GM21381 (cell line): ENCODE measurements around the gene PI16.

Experiments used
- ATAC-seq: cut with Tn5 transposase; IDR thresholded peaks from one replicate; pipeline ENCODE4 v1.9.1; 2021; ENCODE audit warnings: mild to moderate bottlenecking, moderate library complexity; ENCODE audit not compliant: unreplicated experiment

The PI16 gene

DNA sequence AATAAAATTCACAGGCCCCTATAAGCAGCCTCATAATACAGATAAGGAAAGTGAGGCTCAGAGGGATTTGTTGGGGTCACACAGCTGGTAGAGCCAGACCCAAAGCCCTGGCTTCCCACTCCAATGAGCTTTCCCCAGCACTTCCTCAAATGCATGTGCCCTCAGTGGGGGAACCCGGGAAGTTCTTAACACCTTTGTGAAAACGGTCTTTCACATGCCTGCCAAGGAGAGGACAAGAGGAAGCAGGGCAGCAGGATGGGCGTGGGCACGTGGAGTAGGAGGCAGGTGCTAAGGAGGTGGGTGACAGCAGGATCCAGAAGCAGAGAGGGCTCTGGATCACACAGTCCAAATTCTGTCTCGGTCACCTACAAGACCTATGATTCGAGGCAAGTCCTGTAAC is 598 bp downstream of the PI16 start:
- no peak for ATAC-seq

DNA sequence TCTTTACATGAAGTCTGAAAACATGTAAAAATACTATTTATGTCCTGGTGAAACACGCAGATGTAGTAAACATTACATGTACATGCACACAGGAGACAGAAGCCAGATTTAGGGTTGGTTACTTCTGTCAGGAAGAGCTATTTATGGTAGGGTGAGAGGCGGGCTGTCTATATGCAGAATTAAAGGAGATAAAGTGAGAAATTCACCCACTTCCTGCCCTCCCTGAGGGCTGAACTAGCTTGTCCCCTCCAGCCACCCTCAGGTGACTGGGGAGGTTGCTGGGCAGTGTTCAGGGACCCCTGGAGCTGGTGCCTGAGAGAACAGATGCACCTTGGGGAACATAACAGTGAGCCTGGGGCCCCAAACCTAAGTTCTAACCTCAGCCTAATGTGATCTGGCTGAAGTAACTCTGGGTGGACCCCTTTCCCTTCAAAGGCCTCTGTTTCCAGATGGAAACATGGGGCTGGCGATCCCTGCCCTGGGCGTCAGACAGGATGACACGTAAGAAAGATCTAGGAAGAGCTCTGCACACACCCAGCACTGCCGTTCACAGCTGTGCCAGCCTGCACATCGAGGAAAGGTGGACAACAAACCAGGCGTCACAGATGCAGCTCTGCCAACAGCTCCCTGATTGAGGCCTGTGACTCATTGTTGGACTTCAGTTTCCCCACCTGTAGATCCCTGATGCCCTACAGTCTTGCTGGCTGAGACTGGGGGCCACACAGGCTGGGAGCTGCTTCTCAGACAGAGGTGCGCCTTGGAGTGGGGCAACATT is 1.3 kb downstream of the PI16 start:
- no peak for ATAC-seq

- no peak for ATAC-seq
Observed at GRCh38 chr6:36956446-36956820, 1.9 kb downstream of the PI16 start.

DNA sequence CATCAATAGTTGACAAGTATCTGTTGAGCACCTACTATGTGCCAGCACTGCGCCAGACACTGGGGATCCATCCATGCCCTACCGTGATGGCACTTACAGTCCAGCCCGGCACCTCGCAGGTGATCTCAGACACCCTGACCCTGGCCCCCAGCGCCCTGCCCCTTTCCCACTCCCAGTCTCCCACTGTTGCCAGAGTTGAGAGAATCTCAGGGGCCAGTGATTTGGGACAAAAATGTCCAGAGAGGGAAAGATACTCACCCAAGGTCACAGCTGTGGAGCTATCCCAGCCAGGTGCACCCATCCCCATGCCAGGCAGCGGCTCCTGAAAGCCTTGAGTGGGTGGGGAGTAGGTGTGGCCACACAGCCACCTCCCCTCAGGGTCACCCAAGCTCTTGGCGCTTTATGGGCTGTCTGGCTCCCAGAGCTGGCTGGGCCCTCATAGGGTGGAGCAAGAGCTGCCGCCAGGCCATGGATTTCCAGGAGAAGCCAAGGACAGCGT is 3.3 kb downstream of the PI16 start:
- no peak for ATAC-seq

DNA sequence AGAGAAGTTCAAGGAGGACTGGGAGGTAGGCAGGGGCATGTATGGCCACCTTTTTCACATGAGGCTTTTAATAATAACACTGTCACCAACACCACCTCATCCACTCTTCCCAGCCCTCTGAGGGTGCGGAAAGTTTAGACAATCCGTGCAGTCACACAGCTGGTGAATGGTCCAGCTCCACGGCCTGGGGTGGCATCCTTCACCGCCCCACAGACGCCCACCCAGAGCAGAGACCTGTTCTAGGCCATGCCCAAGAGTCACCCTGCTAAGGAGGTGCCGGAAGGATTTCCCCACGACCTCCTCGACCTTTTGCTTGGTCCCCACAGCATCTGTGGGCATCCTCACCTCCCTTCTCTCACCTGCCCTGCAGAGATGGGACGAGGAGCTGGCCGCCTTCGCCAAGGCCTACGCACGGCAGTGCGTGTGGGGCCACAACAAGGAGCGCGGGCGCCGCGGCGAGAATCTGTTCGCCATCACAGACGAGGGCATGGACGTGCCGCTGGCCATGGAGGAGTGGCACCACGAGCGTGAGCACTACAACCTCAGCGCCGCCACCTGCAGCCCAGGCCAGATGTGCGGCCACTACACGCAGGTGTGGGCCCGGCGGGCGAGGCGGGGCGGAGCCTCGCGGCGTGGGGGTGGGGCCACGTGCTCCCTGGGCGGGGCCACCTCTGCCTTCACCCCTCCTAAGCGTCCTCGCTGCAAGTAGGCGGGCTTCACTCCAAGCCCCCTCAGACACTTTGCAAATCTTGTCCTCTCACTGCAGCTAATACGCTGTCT is 4.4 kb downstream of the PI16 start:
- ATAC-seq: no peak

- no peak for ATAC-seq
Observed at GRCh38 chr6:36959555-36960250, 5.2 kb downstream of the PI16 start.

DNA sequence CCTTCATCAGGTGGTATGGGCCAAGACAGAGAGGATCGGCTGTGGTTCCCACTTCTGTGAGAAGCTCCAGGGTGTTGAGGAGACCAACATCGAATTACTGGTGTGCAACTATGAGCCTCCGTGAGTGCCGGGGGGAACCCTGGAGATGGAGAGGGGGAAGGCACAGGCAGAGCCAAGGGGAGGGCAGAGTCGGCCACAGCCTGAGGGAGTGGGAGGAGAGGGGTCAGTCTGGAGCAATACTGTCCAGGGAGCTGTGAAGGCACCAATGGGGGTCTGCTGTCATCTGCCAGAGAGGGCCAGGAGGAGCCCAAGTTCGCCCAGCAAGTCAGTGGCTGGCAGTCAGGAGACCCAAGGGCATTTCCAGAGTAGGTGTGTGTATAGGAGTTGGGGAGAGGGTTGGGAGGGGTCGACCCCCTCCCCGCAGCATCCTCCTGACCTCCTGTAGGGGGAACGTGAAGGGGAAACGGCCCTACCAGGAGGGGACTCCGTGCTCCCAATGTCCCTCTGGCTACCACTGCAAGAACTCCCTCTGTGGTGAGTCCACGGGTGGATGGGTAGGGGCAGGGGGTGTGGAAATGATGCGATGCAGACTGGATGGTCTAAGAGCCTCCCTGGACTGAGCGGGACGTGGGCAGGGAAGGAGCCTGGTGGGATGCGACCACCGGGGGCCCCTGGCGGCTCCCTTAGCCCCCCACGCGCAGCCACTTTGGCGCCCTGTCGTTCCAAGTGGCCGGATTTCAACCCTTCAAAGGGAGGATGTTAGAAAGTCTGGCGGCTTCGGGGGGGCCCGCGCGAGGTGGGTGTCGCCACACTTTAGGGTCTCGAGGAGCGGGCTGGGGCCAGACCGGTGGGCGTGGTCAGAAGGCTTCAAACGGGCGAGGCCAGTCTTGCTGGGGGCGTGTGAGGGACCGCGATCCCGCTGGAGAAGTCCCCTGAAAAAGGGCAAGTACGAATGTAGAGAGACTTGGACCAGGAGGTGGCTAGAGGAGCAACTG is 7.2 kb downstream of the PI16 start:
- no peak for ATAC-seq

- ATAC-seq: no peak
Observed at GRCh38 chr6:36962874-36963273, 8.3 kb downstream of the PI16 start.

DNA sequence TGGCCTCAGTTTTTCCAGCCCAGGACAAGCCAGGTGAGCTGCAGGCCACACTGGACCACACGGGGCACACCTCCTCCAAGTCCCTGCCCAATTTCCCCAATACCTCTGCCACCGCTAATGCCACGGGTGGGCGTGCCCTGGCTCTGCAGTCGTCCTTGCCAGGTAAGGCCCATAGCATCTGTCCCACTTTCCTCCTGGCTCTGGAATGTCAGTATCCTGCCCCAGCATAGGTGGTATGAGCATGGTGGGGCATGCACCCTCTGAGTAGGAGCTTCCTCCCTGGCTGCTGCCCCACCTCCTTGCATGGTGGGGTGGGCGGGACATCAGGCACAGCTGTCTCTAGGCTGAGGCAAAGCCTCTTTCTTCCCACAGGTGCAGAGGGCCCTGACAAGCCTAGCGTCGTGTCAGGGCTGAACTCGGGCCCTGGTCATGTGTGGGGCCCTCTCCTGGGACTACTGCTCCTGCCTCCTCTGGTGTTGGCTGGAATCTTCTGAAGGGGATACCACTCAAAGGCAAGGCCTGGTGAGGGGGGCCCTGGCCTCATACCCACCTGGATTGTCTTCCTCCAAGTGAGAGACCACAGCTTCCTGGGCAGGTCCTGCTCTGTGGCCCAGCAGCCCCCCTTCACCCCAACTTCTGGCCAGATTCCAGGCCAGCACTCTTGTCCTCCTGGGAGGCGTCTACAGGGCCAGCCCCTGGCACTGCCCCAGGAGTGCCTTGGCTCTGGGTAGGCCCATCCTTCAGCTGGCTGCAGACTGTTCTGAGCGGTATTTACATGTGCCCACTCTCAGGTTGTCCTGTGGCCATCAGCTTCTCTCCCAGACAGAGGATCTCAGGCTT is 9.1 kb downstream of the PI16 start:
- no peak for ATAC-seq

GRCh38 chr6:36964349-36964748 is 9.8 kb downstream of the PI16 start:
- no peak for ATAC-seq

GRCh38 chr6:36964908-36965307 is 10.4 kb downstream of the PI16 start:
- ATAC-seq: no peak

DNA sequence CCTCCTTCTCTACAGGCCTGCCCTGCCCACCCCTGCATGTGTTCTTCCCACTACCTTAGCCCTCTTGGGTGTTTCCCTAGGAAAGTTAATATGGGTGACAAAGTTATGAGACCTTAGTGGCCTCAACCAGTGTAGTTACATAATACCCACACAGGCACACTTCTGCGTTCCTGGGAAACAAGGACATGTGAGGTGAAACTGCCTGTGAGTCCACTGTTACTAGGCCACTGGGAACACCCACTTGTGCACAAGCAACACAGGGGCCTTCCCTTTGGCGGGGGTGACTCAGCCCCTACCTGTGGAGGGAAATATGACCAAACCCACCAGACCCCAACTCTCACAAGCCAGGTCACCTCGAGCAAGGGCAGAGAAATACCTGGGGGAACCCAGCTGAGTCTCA is 12.8 kb downstream of the PI16 start:
- ATAC-seq: no peak

DNA sequence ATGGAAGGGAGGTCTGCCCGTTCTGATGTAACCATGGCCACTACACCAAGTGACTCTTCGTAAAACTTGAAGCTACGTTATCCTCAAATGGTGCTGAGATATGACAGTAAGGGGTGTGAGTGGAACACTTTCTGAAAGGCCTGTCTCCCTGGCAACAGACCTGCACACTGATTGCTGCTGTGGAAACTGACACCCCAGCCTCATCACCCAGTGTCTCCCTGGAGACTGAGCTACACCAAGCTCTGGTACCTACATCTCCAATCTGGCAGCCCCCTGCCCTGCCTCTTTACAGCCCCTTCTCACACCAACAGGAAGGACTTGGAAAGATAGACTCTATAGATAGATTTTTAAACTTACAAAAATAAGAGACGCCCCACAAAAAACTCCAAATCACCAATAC is 13.2 kb downstream of the PI16 start:
- no peak for ATAC-seq

DNA sequence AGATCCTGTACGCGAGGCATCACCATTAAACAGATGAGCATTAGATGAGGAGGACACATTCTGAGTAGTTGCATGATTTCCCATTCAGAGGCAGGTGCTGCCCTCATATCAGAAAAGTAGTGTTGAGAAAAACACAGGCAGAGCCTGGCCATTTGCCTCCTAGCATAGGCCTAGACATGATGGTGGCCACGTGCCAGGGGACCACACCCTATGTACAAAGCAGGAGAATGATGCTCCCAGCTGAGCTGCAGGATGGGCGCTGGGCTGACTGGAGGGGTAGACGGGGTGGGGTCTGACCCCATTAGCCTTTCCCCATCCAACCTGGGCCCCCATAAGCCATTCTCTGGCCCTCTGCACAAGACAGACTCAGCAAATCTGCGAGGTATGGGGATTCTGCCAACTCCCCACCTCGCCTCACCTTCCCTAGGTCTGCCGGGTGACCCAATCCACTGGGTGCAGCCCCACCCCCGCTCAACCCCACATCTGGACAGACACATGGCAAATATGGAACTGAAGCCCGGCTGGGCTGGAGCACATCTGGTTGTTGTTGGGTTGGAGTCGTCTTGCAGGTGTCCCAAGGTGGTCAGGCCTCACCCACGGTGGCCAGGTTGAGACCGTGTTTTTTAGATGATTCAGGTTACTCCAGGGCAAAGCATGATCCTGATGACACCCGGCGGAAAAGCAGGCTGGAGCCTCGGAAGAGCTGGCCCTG is 13.9 kb downstream of the PI16 start:
- no peak for ATAC-seq

DNA sequence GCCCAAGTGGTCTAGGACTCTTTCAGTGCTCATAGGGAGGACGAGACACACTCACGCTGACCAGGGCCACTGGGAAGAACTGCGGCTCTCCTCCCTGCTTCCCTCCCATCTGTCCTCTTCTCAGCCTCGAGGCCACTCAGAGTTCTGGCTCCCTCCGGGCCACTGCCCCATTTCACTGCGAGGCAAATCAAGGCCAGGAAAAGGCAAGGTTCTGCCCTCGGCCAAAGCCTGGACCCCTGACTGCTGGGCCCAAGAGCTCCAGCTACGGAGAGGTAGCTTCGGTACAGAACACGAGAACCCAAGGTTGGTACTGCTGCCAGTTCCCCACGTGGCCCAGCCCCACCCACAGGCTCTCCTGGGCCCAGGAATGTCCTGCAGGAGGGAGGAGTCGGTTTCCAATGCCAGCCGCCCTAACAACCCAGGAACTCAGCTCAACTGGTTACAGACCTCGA is 14.7 kb downstream of the PI16 start:
- ATAC-seq: no peak

GRCh38 chr6:36969988-36970891 is 15.7 kb downstream of the PI16 start:
- ATAC-seq: no peak

DNA sequence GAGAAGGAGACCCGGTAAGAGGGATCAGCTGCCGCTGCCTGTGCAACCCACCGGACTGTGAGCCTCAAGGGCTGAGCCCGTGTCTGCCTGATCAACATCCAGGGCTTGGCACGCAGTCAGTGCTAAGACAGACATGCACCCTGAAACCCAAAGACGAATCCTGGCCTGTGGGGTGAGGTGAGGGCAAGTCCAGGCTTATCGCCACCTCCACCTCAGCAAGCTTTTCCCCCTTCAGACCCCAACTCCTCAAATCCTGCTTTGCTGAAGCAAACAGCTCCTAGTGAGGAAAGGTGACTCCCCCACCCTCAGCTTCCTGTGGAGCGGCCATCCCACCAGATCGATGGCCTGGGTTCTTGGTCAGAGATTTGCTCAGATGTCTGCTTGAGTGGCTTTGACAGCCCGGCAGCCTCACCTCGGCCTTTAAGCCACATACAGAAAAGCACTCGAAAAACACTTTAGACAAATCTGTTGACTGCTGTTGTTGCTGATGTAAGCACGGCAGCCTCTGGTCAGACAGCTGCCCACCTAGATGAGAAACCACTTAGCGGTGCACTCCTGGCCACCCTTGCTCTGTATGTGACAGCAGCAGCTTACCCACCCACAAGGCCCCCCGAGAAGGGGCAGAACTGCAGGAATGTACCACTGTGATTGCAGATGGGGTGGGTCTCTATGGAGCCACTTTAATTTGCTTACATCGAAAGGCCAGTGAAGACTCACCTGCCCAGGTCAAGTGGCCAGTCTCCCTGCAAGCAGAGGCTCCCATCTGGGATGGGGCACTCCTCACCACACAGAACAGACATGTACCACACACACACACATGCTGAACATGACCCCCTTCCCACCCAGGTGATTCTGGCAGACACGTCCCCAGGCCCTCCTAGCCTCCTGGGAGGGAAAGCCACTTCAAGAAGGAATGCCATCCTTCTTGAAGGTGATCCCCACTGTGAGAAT is 16.6 kb downstream of the PI16 start:
- ATAC-seq: no peak
